Panc1 (cell line): Measurements from ENCODE around the gene NECAB2. TPM values are rescaled to one million over a fixed set of nuclear protein-coding genes. Genes with fewer than 3 reads are reported as not detected.

ENCODE experiments used
- ATAC-seq: fragments of 200-7000 bp; cut with Tn5 transposase; 2 replicates; pipeline ENCODE4 v1.9.1; 2020; ENCODE audit warnings: mild to moderate bottlenecking, moderate library complexity
- BruUV-seq: library from RNA; stranded (reverse); fragments of 400-500 nt; replicated peaks from 2 replicates; lab custom pipeline; 2021; lab: Mats Ljungman, UMichigan
- CTCF ChIA-PET: fragments of 300-600 bp; sonication (Branson Sonifier 250); formaldehyde crosslinking; loops from one replicate; lab custom pipeline; 2022; ENCODE audit warnings: antibody characterized with exemption; lab: Charles Lee
- POLR2A ChIA-PET: fragments of 300-600 bp; sonication (Branson Sonifier 250); formaldehyde crosslinking; loops from one replicate; lab custom pipeline; 2022; ENCODE audit warnings: antibody characterized with exemption; lab: Charles Lee
- DNase-seq: peaks from one replicate; pipeline ENCODE4 v3.0.0-alpha.2; 2010; ENCODE audit warnings: low read depth, low spot score
- H3K27ac ChIP-seq: 2 replicates; pipeline ENCODE4 v1.5.1; 2011; ENCODE audit warnings: mild to moderate bottlenecking, low read length, inconsistent platforms
- H3K27me3 ChIP-seq: fragments of 200-500 bp; sonication (Bioruptor generic); 2 replicates; pipeline ENCODE4 v1.6.0; 2014; ENCODE audit warnings: low read length, inconsistent platforms; ENCODE audit not compliant: control insufficient read depth, insufficient read depth
- H3K36me3 ChIP-seq: fragments of 200-500 bp; sonication (Bioruptor generic); 2 replicates; pipeline ENCODE4 v1.5.1; 2014; ENCODE audit warnings: inconsistent platforms, mild to moderate bottlenecking, low read length, moderate library complexity; ENCODE audit not compliant: control insufficient read depth, insufficient read depth
- H3K4me1 ChIP-seq: 2 replicates; pipeline ENCODE4 v1.5.1; 2011; ENCODE audit warnings: inconsistent platforms, mild to moderate bottlenecking, low read length, moderate library complexity; ENCODE audit not compliant: control insufficient read depth, insufficient read depth
- H3K4me3 ChIP-seq, 2 experiments: 2 replicates each; pipeline ENCODE4 v1.5.1; 2011 to 2012; ENCODE audit warnings: low read depth in 2 of 2, low read length in 2 of 2, mild to moderate bottlenecking in 2 of 2, inconsistent platforms in 1 of 2, moderate library complexity in 1 of 2
- H3K9me3 ChIP-seq: fragments of 200-500 bp; sonication (Bioruptor generic); 2 replicates; pipeline ENCODE4 v1.5.1; 2014; ENCODE audit warnings: low read depth, mild to moderate bottlenecking, inconsistent platforms, low read length, moderate library complexity; ENCODE audit not compliant: control insufficient read depth, insufficient read depth
- POLR2AphosphoS5 ChIP-seq: IDR thresholded peaks from 2 replicates; pipeline ENCODE4 v1.6.1; 2012; ENCODE audit warnings: mild to moderate bottlenecking, low read depth, low read length, moderate library complexity
- SIN3A ChIP-seq: IDR thresholded peaks from 2 replicates; pipeline ENCODE4 v1.6.1; 2012; ENCODE audit warnings: low read depth, mild to moderate bottlenecking, low read length, moderate library complexity, borderline replicate concordance; ENCODE audit not compliant: insufficient read depth
- TCF7L2 ChIP-seq: IDR thresholded peaks from 2 replicates; pipeline ENCODE4 v1.6.1; 2011; ENCODE audit warnings: mild to moderate bottlenecking, low read depth, low read length, inconsistent platforms
- in situ Hi-C: cut with HindIII; loops from 2 replicates; pipeline ENCODE4 v1.10.0; 2016; ENCODE audit warnings: low sequenced_read_pairs, low pct_unique_long_range_greater_than_20kb
- intact Hi-C: fragments of 100-400 bp; cut with micrococcal nuclease; formaldehyde crosslinking; loops from one replicate; pipeline ENCODE4 v1.10.0; 2022; ENCODE audit not compliant: unreplicated experiment
- total RNA-seq: library from RNA; stranded (reverse); gene quantifications from one replicate; pipeline ENCODE4 v1.2.1, GENCODE V29; 2021; ENCODE audit not compliant: unreplicated experiment
- TF ChIP-seq, protein P1 (sequence below), 2 experiments: IDR thresholded peaks; 2 replicates each; pipeline ENCODE4 v1.6.1; 2011 to 2012; ENCODE audit warnings: low read depth in 2 of 2, control low read depth in 1 of 2, low read length in 1 of 2, mild to moderate bottlenecking in 1 of 2, moderate library complexity in 1 of 2; ENCODE audit not compliant: insufficient read depth in 1 of 2
- TF ChIP-seq, protein P2 (sequence below): fragments of 450-650 bp; IDR thresholded peaks from 2 replicates; pipeline ENCODE4 v1.5.1; 2017; ENCODE audit warnings: mild to moderate bottlenecking

Gene NECAB2
- total RNA-seq, 1 experiment from 2014 or later, result 0.33 TPM

DNA sequence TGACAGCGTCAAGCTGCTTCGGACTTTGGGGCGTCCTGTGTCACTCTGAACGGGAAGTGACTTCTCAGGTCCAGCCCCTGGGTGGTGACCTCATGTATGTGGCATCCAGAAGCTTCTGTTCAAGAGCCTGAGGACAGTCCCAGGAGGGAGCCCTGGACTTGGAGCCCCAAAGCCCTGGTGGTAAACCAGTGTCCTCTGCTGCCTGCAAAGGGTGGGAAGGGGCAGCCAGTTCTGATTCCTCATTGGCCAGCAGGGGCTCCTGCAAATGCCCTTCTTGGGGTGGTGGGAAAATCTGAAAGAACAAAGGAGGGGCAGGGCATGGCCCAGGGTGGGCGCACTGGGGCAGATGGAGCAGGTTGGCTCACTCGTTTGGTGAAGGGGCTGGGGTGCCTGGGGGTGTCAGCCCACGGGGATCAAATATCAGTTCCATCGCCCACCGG lies 13.4 kb upstream of the NECAB2 start:
- BruUV-seq, result no TSS peak
- Histone ChIP-seq H3K4me1 (peaks cover 9% of the 10 kb centered on the region), H3K27me3 (no peaks in the 10 kb centered on the region), H3K27ac (no peak overlapping the region), H3K36me3 (no peaks in the 10 kb centered on the region; the same call in 1 of the 2 replicates), H3K9me3 (no peaks in the 10 kb centered on the region), H3K4me3 (no peak overlapping the region; a peak in 1 of 4 replicates)
- POLR2A ChIA-PET, result no interaction called here
- ATAC-seq, result no peak
- TF ChIP-seq TCF7L2, result no peak
- TF ChIP-seq SIN3A, result no peak
- TF ChIP-seq, protein P1, sequence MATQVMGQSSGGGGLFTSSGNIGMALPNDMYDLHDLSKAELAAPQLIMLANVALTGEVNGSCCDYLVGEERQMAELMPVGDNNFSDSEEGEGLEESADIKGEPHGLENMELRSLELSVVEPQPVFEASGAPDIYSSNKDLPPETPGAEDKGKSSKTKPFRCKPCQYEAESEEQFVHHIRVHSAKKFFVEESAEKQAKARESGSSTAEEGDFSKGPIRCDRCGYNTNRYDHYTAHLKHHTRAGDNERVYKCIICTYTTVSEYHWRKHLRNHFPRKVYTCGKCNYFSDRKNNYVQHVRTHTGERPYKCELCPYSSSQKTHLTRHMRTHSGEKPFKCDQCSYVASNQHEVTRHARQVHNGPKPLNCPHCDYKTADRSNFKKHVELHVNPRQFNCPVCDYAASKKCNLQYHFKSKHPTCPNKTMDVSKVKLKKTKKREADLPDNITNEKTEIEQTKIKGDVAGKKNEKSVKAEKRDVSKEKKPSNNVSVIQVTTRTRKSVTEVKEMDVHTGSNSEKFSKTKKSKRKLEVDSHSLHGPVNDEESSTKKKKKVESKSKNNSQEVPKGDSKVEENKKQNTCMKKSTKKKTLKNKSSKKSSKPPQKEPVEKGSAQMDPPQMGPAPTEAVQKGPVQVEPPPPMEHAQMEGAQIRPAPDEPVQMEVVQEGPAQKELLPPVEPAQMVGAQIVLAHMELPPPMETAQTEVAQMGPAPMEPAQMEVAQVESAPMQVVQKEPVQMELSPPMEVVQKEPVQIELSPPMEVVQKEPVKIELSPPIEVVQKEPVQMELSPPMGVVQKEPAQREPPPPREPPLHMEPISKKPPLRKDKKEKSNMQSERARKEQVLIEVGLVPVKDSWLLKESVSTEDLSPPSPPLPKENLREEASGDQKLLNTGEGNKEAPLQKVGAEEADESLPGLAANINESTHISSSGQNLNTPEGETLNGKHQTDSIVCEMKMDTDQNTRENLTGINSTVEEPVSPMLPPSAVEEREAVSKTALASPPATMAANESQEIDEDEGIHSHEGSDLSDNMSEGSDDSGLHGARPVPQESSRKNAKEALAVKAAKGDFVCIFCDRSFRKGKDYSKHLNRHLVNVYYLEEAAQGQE (IDR thresholded peaks at IDR 0.05; ENCODE audit: insufficient read depth in 1 of 2, low read depth in 2 of 2, low read length in 1 of 2), result no peak
- no peak for TF ChIP-seq POLR2AphosphoS5
- TF ChIP-seq, protein P2, sequence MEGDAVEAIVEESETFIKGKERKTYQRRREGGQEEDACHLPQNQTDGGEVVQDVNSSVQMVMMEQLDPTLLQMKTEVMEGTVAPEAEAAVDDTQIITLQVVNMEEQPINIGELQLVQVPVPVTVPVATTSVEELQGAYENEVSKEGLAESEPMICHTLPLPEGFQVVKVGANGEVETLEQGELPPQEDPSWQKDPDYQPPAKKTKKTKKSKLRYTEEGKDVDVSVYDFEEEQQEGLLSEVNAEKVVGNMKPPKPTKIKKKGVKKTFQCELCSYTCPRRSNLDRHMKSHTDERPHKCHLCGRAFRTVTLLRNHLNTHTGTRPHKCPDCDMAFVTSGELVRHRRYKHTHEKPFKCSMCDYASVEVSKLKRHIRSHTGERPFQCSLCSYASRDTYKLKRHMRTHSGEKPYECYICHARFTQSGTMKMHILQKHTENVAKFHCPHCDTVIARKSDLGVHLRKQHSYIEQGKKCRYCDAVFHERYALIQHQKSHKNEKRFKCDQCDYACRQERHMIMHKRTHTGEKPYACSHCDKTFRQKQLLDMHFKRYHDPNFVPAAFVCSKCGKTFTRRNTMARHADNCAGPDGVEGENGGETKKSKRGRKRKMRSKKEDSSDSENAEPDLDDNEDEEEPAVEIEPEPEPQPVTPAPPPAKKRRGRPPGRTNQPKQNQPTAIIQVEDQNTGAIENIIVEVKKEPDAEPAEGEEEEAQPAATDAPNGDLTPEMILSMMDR, result no peak
- in situ Hi-C loops (no loop called here), intact Hi-C loops (no loop called here)
- CTCF ChIA-PET, result interaction anchor here (0.5 to 1.0 kb wide), 3 partner anchors 10 to 147 kb away, joined by 3 to 6 read pairs (median 3); no protein-coding TSS in a partner anchor
- no peak for DNase-seq

DNA sequence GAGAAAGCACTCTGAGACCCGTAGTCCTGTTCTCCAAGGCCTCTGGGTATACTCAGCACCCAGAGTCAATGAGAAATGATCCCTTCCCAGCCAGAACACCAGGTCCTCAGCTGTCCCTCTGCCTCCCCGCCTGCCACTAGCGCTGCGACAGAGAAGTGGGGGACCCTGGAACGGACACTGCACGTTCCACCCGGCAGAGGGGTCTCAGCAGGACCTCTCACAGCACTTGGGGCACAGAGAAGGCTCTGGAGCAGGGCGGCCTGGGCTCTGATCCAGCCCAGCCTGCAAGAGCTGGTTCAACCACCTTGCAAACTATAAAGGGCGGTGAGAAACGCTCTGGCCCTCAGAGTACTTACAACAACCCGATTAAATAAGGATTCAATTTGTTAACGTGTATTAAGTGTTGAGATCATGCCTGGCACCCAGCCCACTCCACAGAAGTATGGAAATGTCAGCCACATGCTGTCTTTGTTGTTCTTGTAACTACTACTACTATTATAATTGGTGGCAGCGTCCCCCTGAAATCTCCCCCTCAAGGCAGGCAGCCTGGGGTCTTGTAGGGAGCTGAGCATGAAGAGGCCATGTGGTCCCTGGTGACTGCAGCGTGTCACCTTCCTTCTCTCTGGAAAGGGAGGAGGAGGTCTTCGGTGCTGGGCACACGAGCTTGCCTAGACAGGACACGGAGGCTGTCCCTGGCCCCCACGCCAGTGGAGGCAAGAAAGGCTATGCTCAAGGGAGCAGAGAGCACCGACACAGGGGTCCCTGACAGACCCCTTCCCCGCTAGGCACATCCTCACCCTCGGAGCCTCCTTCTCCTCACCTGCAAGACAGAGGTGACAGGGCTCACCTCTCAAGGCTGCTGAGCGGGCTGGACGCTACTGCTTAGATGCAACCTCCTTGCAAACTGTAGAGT lies 12.6 kb upstream of the NECAB2 start:
- Histone ChIP-seq H3K4me1 (peaks cover 9% of the 10 kb centered on the region), H3K9me3 (no peaks in the 10 kb centered on the region), H3K27ac (no peak overlapping the region), H3K4me3 (no peak overlapping the region), H3K27me3 (no peaks in the 10 kb centered on the region), H3K36me3 (no peaks in the 10 kb centered on the region; the same call in 1 of the 2 replicates)
- intact Hi-C loops, result loop anchor here (1.0 kb wide), 1 partner anchor 110 kb away; no protein-coding TSS in a partner anchor
- BruUV-seq, result no TSS peak
- in situ Hi-C loops, result no loop called here
- TF ChIP-seq, protein P1 (IDR thresholded peaks at IDR 0.05; ENCODE audit: insufficient read depth in 1 of 2, low read depth in 2 of 2, low read length in 1 of 2), result no peak
- TF ChIP-seq, protein P2, result no peak
- TF ChIP-seq TCF7L2, result no peak
- no peak for TF ChIP-seq SIN3A
- no peak for TF ChIP-seq POLR2AphosphoS5
- POLR2A ChIA-PET, result no interaction called here
- CTCF ChIA-PET, result no interaction called here
- DNase-seq, result no peak
- no peak for ATAC-seq
